IPS DF 6.9 (cell line): Measurements from ENCODE around the gene DENR.
"Not testable (repeated sequence)": the region's sequence is repeated elsewhere in the genome, so short reads cannot be mapped to it uniquely, and the experiment has no call there.

Source experiments
- DNase-seq: peaks from one replicate; pipeline ENCODE4 v3.0.0-alpha.2; 2013; ENCODE audit warnings: low read depth, low spot score
- H3K27ac ChIP-seq: one replicate; pipeline ENCODE4 v1.5.1; 2013; ENCODE audit warnings: low read length, control low read depth
- H3K27me3 ChIP-seq: 2 replicates; pipeline ENCODE4 v1.6.1; 2013; ENCODE audit warnings: mild to moderate bottlenecking, low read length; ENCODE audit not compliant: control insufficient read depth, insufficient read depth
- H3K36me3 ChIP-seq: 2 replicates; pipeline ENCODE4 v1.6.1; 2013; ENCODE audit warnings: low read length; ENCODE audit not compliant: control insufficient read depth, insufficient read depth
- H3K4me1 ChIP-seq: 2 replicates; pipeline ENCODE4 v1.6.1; 2013; ENCODE audit warnings: low read length; ENCODE audit not compliant: control insufficient read depth, insufficient read depth
- H3K4me3 ChIP-seq: 2 replicates; pipeline ENCODE4 v1.5.1; 2013; ENCODE audit warnings: mild to moderate bottlenecking, low read length
- H3K9me3 ChIP-seq: 2 replicates; pipeline ENCODE4 v1.6.1; 2013; ENCODE audit warnings: low read length, inconsistent platforms; ENCODE audit not compliant: control insufficient read depth, insufficient read depth
- WGBS: extraction: QIAGEN DNeasy Blood & Tissue Kit; methylation state at CpG from one replicate; pipeline ENCODE4 v1.1.7; 2013; ENCODE audit warnings: mixed read lengths, missing lambda C conversion rate; ENCODE audit not compliant: insufficient read length, insufficient coverage; 5-methylcytosine and 5-hydroxymethylcytosine counted together

DENR gene

GRCh38 chr12:122790393-122791075, 37.9 kb downstream of the DENR start:
- WGBS, result no CpG with 5 or more reads among the region's 5 CpGs
- no peaks in the 10 kb centered on the region for H3K36me3 ChIP-seq
- H3K27me3 ChIP-seq, result no peaks in the 10 kb centered on the region
- DNase-seq, result no peak
- no peak overlapping the region for H3K4me3 ChIP-seq
- no peaks in the 10 kb centered on the region for H3K9me3 ChIP-seq
- H3K27ac ChIP-seq, result no peak overlapping the region
- H3K4me1 ChIP-seq, result 0 out of 2 replicates have a peak, but pooled peaks cover 1% of the 10 kb centered on the region

GRCh38 chr12:122793685-122794106, 41.1 kb downstream of the DENR start:
- no peak for DNase-seq
- WGBS, result no CpG with 5 or more reads among the region's 10 CpGs
- H3K36me3 ChIP-seq, result no peaks in the 10 kb centered on the region
- no peak overlapping the region for H3K27ac ChIP-seq
- H3K9me3 ChIP-seq, result no peaks in the 10 kb centered on the region
- no peaks in the 10 kb centered on the region for H3K27me3 ChIP-seq
- H3K4me1 ChIP-seq, result 0 out of 2 replicates have a peak, but pooled peaks cover 1% of the 10 kb centered on the region
- no peak overlapping the region for H3K4me3 ChIP-seq

DNA sequence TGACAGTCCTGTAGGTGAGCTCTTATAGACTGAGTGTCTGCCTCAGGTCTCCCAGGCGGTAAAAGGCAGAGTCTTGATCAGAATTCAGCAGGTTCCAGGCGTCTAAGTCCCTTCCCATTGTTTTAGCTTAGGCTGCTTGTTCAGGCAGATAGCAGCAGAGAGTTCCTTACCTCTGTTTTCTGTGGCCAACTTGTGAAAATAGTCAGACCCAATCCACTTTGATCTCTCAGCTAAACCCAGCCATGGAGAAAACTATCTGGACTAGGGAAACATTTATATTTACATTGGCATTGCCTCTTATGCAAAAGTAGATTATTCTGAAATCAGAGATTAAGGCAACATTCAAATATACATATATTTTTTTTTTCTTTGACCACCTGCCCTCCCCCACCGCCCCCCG, 43.2 kb downstream of the DENR start:
- Histone ChIP-seq H3K4me1 (no peaks in the 10 kb centered on the region), H3K27me3 (no peaks in the 10 kb centered on the region), H3K27ac (no peak overlapping the region), H3K36me3 (no peaks in the 10 kb centered on the region), H3K4me3 (no peak overlapping the region), H3K9me3 (no peaks in the 10 kb centered on the region)
- DNase-seq, result no peak
- WGBS, result no CpG with 5 or more reads among the region's 4 CpGs

DNA sequence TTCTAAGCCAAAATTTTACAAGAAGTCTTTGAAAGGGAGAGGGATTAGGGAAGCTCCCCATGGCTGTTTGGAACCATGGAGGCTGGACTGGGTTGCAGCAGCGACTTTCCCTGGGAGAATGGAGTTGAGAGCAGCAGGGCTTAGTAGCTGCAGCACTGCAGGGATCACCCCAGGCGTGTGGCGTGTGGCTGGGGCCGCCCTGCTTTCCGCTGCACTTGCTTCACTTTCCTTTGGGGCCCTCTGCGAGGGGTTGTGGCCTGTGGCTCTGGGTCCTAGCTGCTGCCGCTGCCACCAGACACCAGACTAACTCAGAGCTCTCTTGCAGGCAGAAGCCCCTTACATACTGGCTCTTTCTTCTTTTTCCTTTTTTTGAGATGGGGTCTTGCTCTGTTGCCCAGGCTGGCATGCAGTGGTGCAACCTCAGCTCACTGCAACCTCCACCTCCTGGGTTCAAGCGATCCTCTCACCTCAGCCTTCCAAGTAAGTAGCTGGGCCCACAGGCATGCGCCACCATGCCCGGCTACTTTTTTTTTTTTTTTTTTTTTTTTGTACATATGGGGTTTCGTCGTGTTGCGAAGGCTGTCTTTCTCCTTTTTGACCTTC, 47.1 kb downstream of the DENR start:
- Histone ChIP-seq H3K9me3 (no peaks in the 10 kb centered on the region), H3K4me1 (no peaks in the 10 kb centered on the region), H3K27me3 (no peaks in the 10 kb centered on the region), H3K27ac (no peak overlapping the region), H3K36me3 (no peaks in the 10 kb centered on the region), H3K4me3 (no peak overlapping the region)
- no CpG with 5 or more reads among the region's 13 CpGs for WGBS
- DNase-seq, result no peak

DNA sequence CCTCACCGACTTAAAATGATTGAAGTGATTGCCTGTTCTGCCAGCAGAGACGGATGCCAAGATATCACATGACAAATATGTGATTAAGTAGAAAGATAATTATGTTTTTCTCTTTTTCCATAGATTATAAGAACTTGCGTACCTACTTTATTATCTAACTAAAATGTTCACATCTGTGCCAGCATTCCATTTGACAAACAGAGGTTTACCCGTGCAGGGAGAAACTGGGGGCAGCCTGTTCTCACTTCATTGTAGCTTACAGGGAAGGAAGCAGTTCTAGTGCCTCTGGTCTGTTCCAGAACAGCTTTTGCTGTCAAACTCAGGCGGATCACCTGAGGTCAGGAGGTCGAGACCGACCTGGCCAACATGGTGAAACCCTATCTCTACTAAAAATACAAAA, 51.3 kb downstream of the DENR start:
- Histone ChIP-seq H3K36me3 (no peaks in the 10 kb centered on the region), H3K27ac (no peak overlapping the region), H3K9me3 (no peaks in the 10 kb centered on the region), H3K4me1 (no peaks in the 10 kb centered on the region), H3K27me3 (no peaks in the 10 kb centered on the region), H3K4me3 (no peak overlapping the region)
- no peak for DNase-seq
- no CpG with 5 or more reads among the region's 7 CpGs for WGBS

DNA sequence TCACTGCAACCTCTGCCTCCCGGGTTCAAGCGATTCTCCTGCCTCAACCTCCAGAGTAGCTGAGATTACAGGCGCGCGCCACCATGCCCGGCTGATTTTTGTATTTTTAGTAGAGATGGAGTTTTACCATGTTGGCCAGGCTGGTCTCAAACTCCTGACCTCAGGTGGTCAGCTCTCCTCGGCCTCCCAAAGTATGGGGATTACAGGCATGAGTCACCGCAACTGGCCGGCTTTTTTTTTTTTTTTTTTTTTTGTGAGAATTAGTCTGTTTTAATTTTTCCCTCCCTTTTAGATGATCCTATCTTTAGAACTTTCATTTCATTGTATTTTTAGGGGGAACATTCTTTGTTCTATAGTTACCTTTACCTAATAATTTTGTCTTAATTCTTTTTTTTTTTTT, 52.3 kb downstream of the DENR start:
- not testable (repeated sequence) for DNase-seq, H3K27me3 ChIP-seq, H3K4me1 ChIP-seq, H3K27ac ChIP-seq, H3K9me3 ChIP-seq, H3K36me3 ChIP-seq, H3K4me3 ChIP-seq
- no CpG with 5 or more reads among the region's 9 CpGs for WGBS

GRCh38 chr12:122807651-122808050, 55.0 kb downstream of the DENR start:
- no peak overlapping the region for H3K4me3 ChIP-seq
- H3K9me3 ChIP-seq, result no peaks in the 10 kb centered on the region
- no peaks in the 10 kb centered on the region for H3K4me1 ChIP-seq
- WGBS, result no CpG with 5 or more reads among the region's 1 CpG
- no peak for DNase-seq
- no peak overlapping the region for H3K27ac ChIP-seq
- H3K36me3 ChIP-seq, result no peaks in the 10 kb centered on the region
- H3K27me3 ChIP-seq, result no peaks in the 10 kb centered on the region

DNA sequence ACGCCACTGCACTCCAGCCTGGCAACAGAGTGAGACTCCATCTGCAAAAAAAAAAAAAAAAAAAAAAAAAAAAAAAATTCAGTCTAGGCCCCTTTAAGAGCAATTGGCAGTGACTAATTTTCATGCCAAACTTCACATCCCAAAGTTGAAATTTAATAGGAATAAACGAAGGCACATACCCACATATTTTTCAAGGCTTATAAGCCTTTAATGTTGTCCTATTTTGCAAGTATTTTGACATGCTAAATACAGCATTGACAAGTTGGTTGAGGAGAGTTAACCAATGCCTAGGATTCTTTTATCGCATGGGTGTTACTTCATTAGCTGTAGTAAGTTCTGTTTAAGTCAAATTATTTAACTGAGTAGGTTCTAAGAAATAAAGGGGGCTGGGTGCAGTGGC, 59.2 kb downstream of the DENR start:
- Histone ChIP-seq H3K4me3 (no peak overlapping the region), H3K27ac (no peak overlapping the region), H3K36me3 (no peaks in the 10 kb centered on the region), H3K9me3 (no peaks in the 10 kb centered on the region), H3K27me3 (no peaks in the 10 kb centered on the region), H3K4me1 (no peaks in the 10 kb centered on the region)
- no CpG with 5 or more reads among the region's 3 CpGs for WGBS
- DNase-seq, result no peak

DNA sequence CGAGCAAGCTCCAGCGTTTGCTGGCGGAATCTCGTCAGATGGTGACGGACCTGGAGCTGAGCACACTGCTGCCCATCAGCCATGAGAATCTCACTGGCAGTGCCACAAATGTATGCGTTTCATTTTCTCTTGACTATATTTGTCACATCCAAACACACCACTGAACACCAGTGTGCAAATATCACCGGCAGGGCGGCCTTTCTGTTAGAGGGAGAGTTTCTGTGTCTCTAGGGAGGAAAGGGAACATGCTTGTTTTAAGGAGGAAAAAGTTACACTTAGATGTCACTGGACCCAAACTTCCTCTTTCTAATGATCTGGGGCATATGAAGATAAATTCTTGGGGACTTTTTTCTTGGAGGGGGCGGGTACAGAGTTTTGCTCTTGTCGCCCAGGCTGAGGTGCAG, 60.7 kb downstream of the DENR start:
- DNase-seq, result no peak
- no CpG with 5 or more reads among the region's 10 CpGs for WGBS
- H3K4me3 ChIP-seq, result no peak overlapping the region
- no peaks in the 10 kb centered on the region for H3K36me3 ChIP-seq
- no peaks in the 10 kb centered on the region for H3K9me3 ChIP-seq
- H3K27ac ChIP-seq, result no peak overlapping the region
- H3K4me1 ChIP-seq, result no peaks in the 10 kb centered on the region
- no peaks in the 10 kb centered on the region for H3K27me3 ChIP-seq

GRCh38 chr12:122819209-122819785, 66.7 kb downstream of the DENR start:
- H3K9me3 ChIP-seq, result no peaks in the 10 kb centered on the region
- no peaks in the 10 kb centered on the region for H3K4me1 ChIP-seq
- H3K27ac ChIP-seq, result no peak overlapping the region
- no peak for DNase-seq
- no CpG with 5 or more reads among the region's 10 CpGs for WGBS
- no peak overlapping the region for H3K4me3 ChIP-seq
- no peaks in the 10 kb centered on the region for H3K36me3 ChIP-seq
- no peaks in the 10 kb centered on the region for H3K27me3 ChIP-seq

DNA sequence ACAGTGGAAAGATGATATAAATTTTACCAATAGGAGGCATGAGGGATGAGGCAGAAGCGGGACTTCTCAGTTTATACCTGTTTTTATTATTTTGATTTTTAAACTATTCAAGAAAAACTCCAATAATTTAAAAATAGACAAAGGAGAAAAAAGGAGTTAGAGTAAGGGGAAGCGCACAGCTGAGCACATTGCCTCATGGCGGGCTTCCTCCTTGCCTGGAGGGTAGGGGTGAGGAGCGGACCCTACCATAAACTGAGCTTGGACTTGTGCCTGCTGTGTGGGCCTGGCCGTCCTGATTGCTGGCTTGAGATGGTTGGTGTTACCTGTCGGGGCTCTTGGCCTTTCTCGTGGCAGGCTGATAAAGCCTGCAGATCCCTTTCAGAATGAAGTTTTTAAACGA, 67.5 kb downstream of the DENR start:
- no peak for DNase-seq
- no peak overlapping the region for H3K27ac ChIP-seq
- no peaks in the 10 kb centered on the region for H3K4me1 ChIP-seq
- no peaks in the 10 kb centered on the region for H3K27me3 ChIP-seq
- H3K36me3 ChIP-seq, result no peaks in the 10 kb centered on the region
- no CpG with 5 or more reads among the region's 8 CpGs for WGBS
- H3K4me3 ChIP-seq, result no peak overlapping the region
- H3K9me3 ChIP-seq, result no peaks in the 10 kb centered on the region
